Measurements from ENCODE around the gene HMGXB3. TPM values are rescaled to one million over a fixed set of nuclear protein-coding genes. Genes with fewer than 3 reads are reported as not detected.

HMGXB3 gene
- total RNA-seq, 1 experiment from 2014 or later, result 26.9 TPM

- Histone ChIP-seq H3K79me2 (ENCODE audit: insufficient read depth, low read length) (no peaks in the 10 kb centered on the region), H2BK20ac (ENCODE audit: low read depth, low read length, poor library complexity, severe bottlenecking) (no peak overlapping the region), H2BK15ac (ENCODE audit: low read depth, low read length) (no peak overlapping the region), H3K79me1 (ENCODE audit: insufficient read depth, low read depth, low read length, poor library complexity, severe bottlenecking) (no peaks in the 10 kb centered on the region), H3K18ac (ENCODE audit: insufficient read length, low read depth, low read length) (no peak overlapping the region), H3K23me2 (ENCODE audit: insufficient read length, low read depth, low read length, poor library complexity, severe bottlenecking) (no peaks in the 10 kb centered on the region), H3T11ph (ENCODE audit: low read length) (no peak overlapping the region), H2BK120ac (ENCODE audit: low read depth, low read length, poor library complexity, severe bottlenecking) (no peak overlapping the region), H2BK5ac (ENCODE audit: insufficient read length, low read length) (no peak overlapping the region), H2BK12ac (ENCODE audit: insufficient read length, low read depth, low read length) (no peak overlapping the region), H3K9me3 (ENCODE audit: control insufficient read depth, low read depth, low read length) (no peaks in the 10 kb centered on the region), H4K91ac (ENCODE audit: insufficient read length, low read depth, low read length) (no peak overlapping the region), H4K20me1 (ENCODE audit: control insufficient read depth, insufficient read depth, insufficient read length) (no peaks in the 10 kb centered on the region), H2AFZ (ENCODE audit: low read length) (no peak overlapping the region), H3K23ac (ENCODE audit: insufficient read length, low read depth, low read length) (no peak overlapping the region), H3K9ac (ENCODE audit: extremely low read depth, insufficient read length, low read length) (no peak overlapping the region), H4K8ac (replicated peaks; ENCODE audit: insufficient read length, low read depth, low read length) (no peak overlapping the region), H3K27ac (ENCODE audit: insufficient read length, low read depth, low read length) (no peak overlapping the region), H2AK5ac (ENCODE audit: insufficient read length, low read length) (no peak overlapping the region), H3K4me2 (ENCODE audit: insufficient read depth, insufficient read length, low read length) (no peak overlapping the region), H3K4ac (ENCODE audit: low read depth, low read length) (no peak overlapping the region), H3K56ac (ENCODE audit: insufficient read length, low read depth, low read length) (no peak overlapping the region), H3K4me1 (ENCODE audit: insufficient read depth, low read length) (peaks cover 2% of the 10 kb centered on the region; the same call in 1 of the 2 replicates), H3K27me3 (ENCODE audit: insufficient read depth, low read length) (no peaks in the 10 kb centered on the region), H3K14ac (ENCODE audit: insufficient read depth, low read length) (no peak overlapping the region), H4K5ac (ENCODE audit: insufficient read length, low read depth, low read length) (no peak overlapping the region)
- no peak overlapping the region for H3K4me3 Mint-ChIP-seq
- WGBS (ENCODE audit: extremely low coverage, insufficient read length, low lambda C conversion rate), result no CpG with 5 or more reads among the region's 2 CpGs
- TF ChIP-seq CTCF (conservative IDR thresholded peaks at IDR 0.05), result no peak
- H3K27ac Mint-ChIP-seq, result peak overlapping the region in 2 of 3 experiments; percentile 21 to 76; a peak in 2 of 7 replicates
- peaks cover 16 to 24% of the 10 kb centered on the region in 2 experiments for H3K4me1 Mint-ChIP-seq
- H3K27me3 Mint-ChIP-seq (ENCODE audit: low read depth), result no peaks in the 10 kb centered on the region
- peak; percentile 31 for DNase-seq
- peaks cover 21 to 78% (median 63%) of the 10 kb centered on the region in 3 experiments; a peak in 6 of 7 replicates for H3K36me3 Mint-ChIP-seq (ENCODE audit: insufficient read depth in 1 of 3, low read depth in 3 of 3)
- no peaks in the 10 kb centered on the region for H3K9me3 Mint-ChIP-seq
Observed at GRCh38 chr5:150022681-150023080, 22.1 kb downstream of the HMGXB3 start.

All from H9 (cell line).